HG03097 (cell line): Measurements from ENCODE around the gene GSK3B.
"Not testable (repeated sequence)": the region's sequence is repeated elsewhere in the genome, so short reads cannot be mapped to it uniquely, and the experiment has no call there.

Source experiments
- ATAC-seq: cut with Tn5 transposase; IDR thresholded peaks from one replicate; pipeline ENCODE4 v1.9.1; 2021; ENCODE audit not compliant: unreplicated experiment, low FRiP score

The GSK3B gene

GRCh38 chr3:119891944-119892721 is 202.1 kb downstream of the GSK3B start:
- ATAC-seq = no peak

- not testable (repeated sequence) for ATAC-seq
Observed at GRCh38 chr3:119888681-119889080, 205.6 kb downstream of the GSK3B start.

GRCh38 chr3:119885746-119886530 is 208.3 kb downstream of the GSK3B start:
- no peak for ATAC-seq

GRCh38 chr3:119884161-119884557 is 210.1 kb downstream of the GSK3B start:
- ATAC-seq = no peak

- no peak for ATAC-seq
Observed at GRCh38 chr3:119883461-119884160, 210.6 kb downstream of the GSK3B start.

GRCh38 chr3:119880966-119881365 is 213.3 kb downstream of the GSK3B start:
- ATAC-seq = no peak

- ATAC-seq = no peak
Observed at GRCh38 chr3:119873646-119874045, 220.6 kb downstream of the GSK3B start.

- no peak for ATAC-seq
Observed at GRCh38 chr3:119872773-119873172, 221.5 kb downstream of the GSK3B start.

GRCh38 chr3:119871571-119871970 is 222.7 kb downstream of the GSK3B start:
- ATAC-seq = no peak

- no peak for ATAC-seq
Observed at GRCh38 chr3:119870512-119870911, 223.7 kb downstream of the GSK3B start.

- ATAC-seq = no peak
Observed at GRCh38 chr3:119864476-119864875, 229.8 kb downstream of the GSK3B start.

- no peak for ATAC-seq
Observed at GRCh38 chr3:119862616-119863015, 231.6 kb downstream of the GSK3B start.

- ATAC-seq = no peak
Observed at GRCh38 chr3:119861681-119862080, 232.6 kb downstream of the GSK3B start.

- ATAC-seq = no peak
Observed at GRCh38 chr3:119859728-119860127, 234.5 kb downstream of the GSK3B start.

- ATAC-seq = no peak
Observed at GRCh38 chr3:119858957-119859356, 235.3 kb downstream of the GSK3B start.

- ATAC-seq = no peak
Observed at GRCh38 chr3:119856695-119857094, 237.6 kb downstream of the GSK3B start.

GRCh38 chr3:119849126-119849525 is 245.1 kb downstream of the GSK3B start:
- no peak for ATAC-seq

- ATAC-seq = no peak
Observed at GRCh38 chr3:119841808-119842471, 252.3 kb downstream of the GSK3B start.

- no peak for ATAC-seq
Observed at GRCh38 chr3:119835556-119835955, 258.7 kb downstream of the GSK3B start.

GRCh38 chr3:119834754-119835370 is 259.4 kb downstream of the GSK3B start:
- no peak for ATAC-seq
